ENCODE results near the gene NUMBL. TPM values are rescaled to one million over a fixed set of nuclear protein-coding genes. Genes with fewer than 3 reads are reported as not detected.

NUMBL gene
- total RNA-seq, 5 donors from 2014 or later (not counting 1 experiment from before 2014, with no cell fraction given) = 7.1 to 19.0 (median 13.1) TPM

DNA sequence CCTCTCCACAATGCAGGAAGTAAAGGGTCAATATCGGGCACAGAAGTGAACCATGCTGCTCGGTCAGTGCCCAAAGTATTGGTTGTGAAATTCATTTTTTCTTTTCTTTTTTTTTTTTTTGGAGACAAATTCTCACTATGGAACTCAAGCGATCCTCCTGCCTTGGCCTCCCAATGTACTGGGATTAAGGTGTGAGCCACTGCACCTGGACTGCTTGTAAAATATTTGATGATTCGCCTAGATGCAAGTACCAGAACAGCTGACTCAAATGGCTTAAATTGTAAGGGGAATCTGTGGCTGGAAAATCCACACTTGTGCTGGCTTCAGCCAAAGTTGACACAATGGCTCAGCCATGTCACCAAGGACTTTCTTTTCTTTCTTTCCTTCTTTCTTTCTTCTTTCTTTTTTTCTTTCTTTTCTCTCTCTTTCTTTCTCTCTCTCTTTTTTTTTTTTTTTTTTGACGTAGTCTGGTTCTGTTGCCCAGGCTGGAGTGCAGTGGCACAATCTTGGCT, 43.7 kb downstream of the NUMBL start:
- Histone ChIP-seq H3K27me3 (replicated peaks in 1 of 2; ENCODE audit: control insufficient read depth in 2 of 2, extremely low read depth in 1 of 2, insufficient read depth in 2 of 2, low read length in 1 of 2) (peaks cover 0 to 14% of the 10 kb centered on the region in 2 experiments), H3K9me3 (no peaks in the 10 kb centered on the region), H3K4me1 (ENCODE audit: control insufficient read depth in 1 of 2, extremely low read depth in 1 of 2, insufficient read depth in 2 of 2, low read length in 2 of 2) (no peaks in the 10 kb centered on the region), H3K36me3 (ENCODE audit: control insufficient read depth in 2 of 2, extremely low read depth in 1 of 2, insufficient read depth in 1 of 2, low read length in 1 of 2) (no peaks in the 10 kb centered on the region), H3K27ac (ENCODE audit: low read length) (no peak overlapping the region), H3K4me3 (ENCODE audit: control insufficient read depth in 1 of 2, extremely low read depth in 1 of 2, low read length in 1 of 2) (no peak overlapping the region)
- Mint-ChIP-seq H3K4me1 (peaks cover 0 to 3% (median 0%) of the 10 kb centered on the region in 3 donors), H3K27me3 (peaks cover 4 to 7% of the 10 kb centered on the region in 2 donors), H3K27ac (no peak overlapping the region), H3K36me3 (no peaks in the 10 kb centered on the region), H3K9me3 (no peaks in the 10 kb centered on the region), H3K4me3 (no peak overlapping the region)
- CTCF ChIA-PET = interaction anchor here in 1 of 2 donors (0.7 to 1.1 kb wide), 2 partner anchors 43 to 140 kb away, joined by 3 read pairs; no protein-coding TSS in a partner anchor
- POLR2A ChIA-PET = no interaction called here
- DNase-seq (no peak), ATAC-seq (replicated peaks in 1 of 4) (no peak)
- no CpG with 5 or more reads among the region's 5 CpGs for WGBS (ENCODE audit: insufficient coverage)

- H3K36me3 ChIP-seq (ENCODE audit: control insufficient read depth in 2 of 2, extremely low read depth in 1 of 2, insufficient read depth in 1 of 2, low read length in 1 of 2) = no peaks in the 10 kb centered on the region
- no peak for ATAC-seq (replicated peaks in 1 of 4)
- H3K4me1 ChIP-seq (ENCODE audit: control insufficient read depth in 1 of 2, extremely low read depth in 1 of 2, insufficient read depth in 2 of 2, low read length in 2 of 2) = peaks cover 6 to 9% of the 10 kb centered on the region in 2 experiments
- ChIA-PET CTCF (interaction anchor here (0.6 to 0.7 kb wide), 2 partner anchors 225 to 608 kb away, joined by 3 read pairs; no protein-coding TSS in a partner anchor), POLR2A (interaction anchor here (0.6 to 0.7 kb wide), 3 partner anchors 71 to 1013 kb away, joined by 4 to 7 read pairs (median 4); no protein-coding TSS in a partner anchor)
- peaks cover 0 to 24% of the 10 kb centered on the region in 2 experiments for H3K27me3 ChIP-seq (replicated peaks in 1 of 2; ENCODE audit: control insufficient read depth in 2 of 2, extremely low read depth in 1 of 2, insufficient read depth in 2 of 2, low read length in 1 of 2)
- Mint-ChIP-seq H3K27me3 (peaks cover 4 to 10% of the 10 kb centered on the region in 2 donors), H3K36me3 (no peaks in the 10 kb centered on the region), H3K4me1 (peaks cover 5 to 17% (median 12%) of the 10 kb centered on the region in 3 donors), H3K27ac (no peak overlapping the region), H3K9me3 (no peaks in the 10 kb centered on the region), H3K4me3 (no peak overlapping the region)
- no peak overlapping the region for H3K27ac ChIP-seq (ENCODE audit: low read length)
- WGBS (ENCODE audit: insufficient coverage) = 93% methylated on average over 2 of the region's 8 CpGs
- DNase-seq = no peak
- H3K4me3 ChIP-seq (ENCODE audit: control insufficient read depth in 1 of 2, extremely low read depth in 1 of 2, low read length in 1 of 2) = no peak overlapping the region
- H3K9me3 ChIP-seq = no peaks in the 10 kb centered on the region
Measured at GRCh38 chr19:40642757-40643305, 47.6 kb downstream of the NUMBL start.

- ChIA-PET POLR2A (no interaction called here), CTCF (interaction anchor here in 1 of 2 donors (0.7 kb wide), 1 partner anchor 225 kb away, joined by 3 read pairs; no protein-coding TSS in a partner anchor)
- no peak overlapping the region for H3K27ac Mint-ChIP-seq
- ATAC-seq (replicated peaks in 1 of 4) (no peak), DNase-seq (no peak)
- Histone ChIP-seq H3K36me3 (ENCODE audit: control insufficient read depth in 2 of 2, extremely low read depth in 1 of 2, insufficient read depth in 1 of 2, low read length in 1 of 2) (no peaks in the 10 kb centered on the region), H3K9me3 (no peaks in the 10 kb centered on the region), H3K27me3 (replicated peaks in 1 of 2; ENCODE audit: control insufficient read depth in 2 of 2, extremely low read depth in 1 of 2, insufficient read depth in 2 of 2, low read length in 1 of 2) (peaks cover 0 to 24% of the 10 kb centered on the region in 2 experiments), H3K27ac (ENCODE audit: low read length) (no peak overlapping the region), H3K4me1 (ENCODE audit: control insufficient read depth in 1 of 2, extremely low read depth in 1 of 2, insufficient read depth in 2 of 2, low read length in 2 of 2) (peaks cover 6 to 9% of the 10 kb centered on the region in 2 experiments), H3K4me3 (ENCODE audit: control insufficient read depth in 1 of 2, extremely low read depth in 1 of 2, low read length in 1 of 2) (no peak overlapping the region)
- H3K9me3 Mint-ChIP-seq = no peaks in the 10 kb centered on the region
- H3K4me1 Mint-ChIP-seq = peaks cover 5 to 17% (median 12%) of the 10 kb centered on the region in 3 donors
- H3K27me3 Mint-ChIP-seq = peaks cover 4 to 10% of the 10 kb centered on the region in 2 donors
- 88% methylated on average over 6 of the region's 18 CpGs for WGBS (ENCODE audit: insufficient coverage)
- H3K36me3 Mint-ChIP-seq = no peaks in the 10 kb centered on the region
- H3K4me3 Mint-ChIP-seq = no peak overlapping the region
Measured at GRCh38 chr19:40642051-40642706, 48.3 kb downstream of the NUMBL start.

- no peaks in the 10 kb centered on the region for H3K9me3 Mint-ChIP-seq
- POLR2A ChIA-PET = no interaction called here
- peaks cover 5 to 17% (median 12%) of the 10 kb centered on the region in 3 donors for H3K4me1 Mint-ChIP-seq
- no peaks in the 10 kb centered on the region for H3K9me3 ChIP-seq
- peaks cover 4 to 12% of the 10 kb centered on the region in 2 donors for H3K27me3 Mint-ChIP-seq
- H3K27ac Mint-ChIP-seq = peak overlapping the region in 1 of 2 donors; percentile 55
- peaks cover 0 to 22% of the 10 kb centered on the region in 2 experiments for H3K27me3 ChIP-seq (replicated peaks in 1 of 2; ENCODE audit: control insufficient read depth in 2 of 2, extremely low read depth in 1 of 2, insufficient read depth in 2 of 2, low read length in 1 of 2)
- DNase-seq (no peak), ATAC-seq (replicated peaks in 1 of 4) (no peak)
- H3K27ac ChIP-seq (ENCODE audit: low read length) = no peak overlapping the region
- CTCF ChIA-PET = no interaction called here
- peak overlapping the region in 1 of 3 donors; percentile 6 for H3K4me3 Mint-ChIP-seq
- no peaks in the 10 kb centered on the region for H3K36me3 Mint-ChIP-seq
- H3K4me1 ChIP-seq (ENCODE audit: control insufficient read depth in 1 of 2, extremely low read depth in 1 of 2, insufficient read depth in 2 of 2, low read length in 2 of 2) = peaks cover 6 to 9% of the 10 kb centered on the region in 2 experiments
- 75% methylated on average over 2 of the region's 7 CpGs for WGBS (ENCODE audit: insufficient coverage)
- H3K4me3 ChIP-seq (ENCODE audit: control insufficient read depth in 1 of 2, extremely low read depth in 1 of 2, low read length in 1 of 2) = no peak overlapping the region
- H3K36me3 ChIP-seq (ENCODE audit: control insufficient read depth in 2 of 2, extremely low read depth in 1 of 2, insufficient read depth in 1 of 2, low read length in 1 of 2) = no peaks in the 10 kb centered on the region
Measured at GRCh38 chr19:40641281-40641680, 49.2 kb downstream of the NUMBL start.

GRCh38 chr19:40640744-40641143, 49.7 kb downstream of the NUMBL start:
- Histone ChIP-seq H3K27ac (ENCODE audit: low read length) (no peak overlapping the region), H3K36me3 (ENCODE audit: control insufficient read depth in 2 of 2, extremely low read depth in 1 of 2, insufficient read depth in 1 of 2, low read length in 1 of 2) (no peaks in the 10 kb centered on the region), H3K4me1 (ENCODE audit: control insufficient read depth in 1 of 2, extremely low read depth in 1 of 2, insufficient read depth in 2 of 2, low read length in 2 of 2) (peaks cover 6 to 9% of the 10 kb centered on the region in 2 experiments), H3K9me3 (no peaks in the 10 kb centered on the region), H3K27me3 (replicated peaks in 1 of 2; ENCODE audit: control insufficient read depth in 2 of 2, extremely low read depth in 1 of 2, insufficient read depth in 2 of 2, low read length in 1 of 2) (peaks cover 0 to 24% of the 10 kb centered on the region in 2 experiments), H3K4me3 (ENCODE audit: control insufficient read depth in 1 of 2, extremely low read depth in 1 of 2, low read length in 1 of 2) (no peak overlapping the region)
- ATAC-seq (replicated peaks in 1 of 4) (peak; percentile 34 to 73 (median 50)), DNase-seq (peak in 2 of 35 experiments; percentile 19 to 20)
- Mint-ChIP-seq H3K4me1 (peaks cover 5 to 14% (median 12%) of the 10 kb centered on the region in 3 donors), H3K4me3 (peak overlapping the region in 2 of 3 donors; percentile 6 to 7), H3K27me3 (peaks cover 2 to 7% of the 10 kb centered on the region in 2 donors), H3K36me3 (no peaks in the 10 kb centered on the region), H3K27ac (peak overlapping the region in 1 of 2 donors; percentile 24), H3K9me3 (no peaks in the 10 kb centered on the region)
- WGBS (ENCODE audit: insufficient coverage) = 0% methylated on average over 1 of the region's 5 CpGs
- CTCF ChIA-PET = no interaction called here
- POLR2A ChIA-PET = no interaction called here

- H3K27me3 Mint-ChIP-seq = peaks cover 0 to 6% of the 10 kb centered on the region in 2 donors
- no peak overlapping the region for H3K27ac Mint-ChIP-seq
- H3K4me3 ChIP-seq (ENCODE audit: control insufficient read depth in 1 of 2, extremely low read depth in 1 of 2, low read length in 1 of 2) = no peak overlapping the region
- H3K36me3 ChIP-seq (ENCODE audit: control insufficient read depth in 2 of 2, extremely low read depth in 1 of 2, insufficient read depth in 1 of 2, low read length in 1 of 2) = no peaks in the 10 kb centered on the region
- no peaks in the 10 kb centered on the region for H3K36me3 Mint-ChIP-seq
- ATAC-seq (replicated peaks in 1 of 4) = no peak
- no peak for DNase-seq
- WGBS (ENCODE audit: insufficient coverage) = 83% methylated on average over 5 of the region's 6 CpGs
- ChIA-PET POLR2A (no interaction called here), CTCF (interaction anchor here (0.6 to 0.7 kb wide), 2 partner anchors 91 to 449 kb away, joined by 3 to 4 read pairs; no protein-coding TSS in a partner anchor)
- no peaks in the 10 kb centered on the region for H3K9me3 Mint-ChIP-seq
- H3K4me1 ChIP-seq (ENCODE audit: control insufficient read depth in 1 of 2, extremely low read depth in 1 of 2, insufficient read depth in 2 of 2, low read length in 2 of 2) = peaks cover 6 to 9% of the 10 kb centered on the region in 2 experiments
- peaks cover 6 to 16% (median 13%) of the 10 kb centered on the region in 3 donors for H3K4me1 Mint-ChIP-seq
- no peak overlapping the region for H3K27ac ChIP-seq (ENCODE audit: low read length)
- H3K9me3 ChIP-seq = no peaks in the 10 kb centered on the region
- H3K4me3 Mint-ChIP-seq = no peak overlapping the region
- peaks cover 0 to 24% of the 10 kb centered on the region in 2 experiments for H3K27me3 ChIP-seq (replicated peaks in 1 of 2; ENCODE audit: control insufficient read depth in 2 of 2, extremely low read depth in 1 of 2, insufficient read depth in 2 of 2, low read length in 1 of 2)
Measured at GRCh38 chr19:40639638-40639982, 50.8 kb downstream of the NUMBL start.
